Mesendoderm (in vitro differentiated cells): ENCODE data around the gene HYLS1.

Experiments used
- DNase-seq: peaks from one replicate; pipeline ENCODE4 v3.0.0; 2013
- H2AK5ac ChIP-seq: 2 replicates; pipeline ENCODE4 v1.6.1; 2013; ENCODE audit warnings: low read length, inconsistent platforms
- H2BK120ac ChIP-seq: 2 replicates; pipeline ENCODE4 v1.6.1; 2013; ENCODE audit warnings: low read depth, mild to moderate bottlenecking, low read length, moderate library complexity, mixed read lengths
- H2BK15ac ChIP-seq: replicated peaks from 2 replicates; pipeline ENCODE4 v1.6.1; 2013; ENCODE audit warnings: low read depth, mild to moderate bottlenecking, moderate library complexity
- H2BK5ac ChIP-seq: 2 replicates; pipeline ENCODE4 v1.6.1; 2013; ENCODE audit warnings: low read length, inconsistent platforms
- H3K18ac ChIP-seq: 2 replicates; pipeline ENCODE4 v1.6.1; 2013; ENCODE audit warnings: mild to moderate bottlenecking, low read length, mixed read lengths
- H3K23ac ChIP-seq: one replicate; pipeline ENCODE4 v1.6.1; 2013; ENCODE audit warnings: low read length
- H3K27ac ChIP-seq: 2 replicates; pipeline ENCODE4 v1.5.1; 2013; ENCODE audit warnings: low read depth, mild to moderate bottlenecking, inconsistent platforms, low read length, moderate library complexity
- H3K27me3 ChIP-seq: 2 replicates; pipeline ENCODE4 v1.6.1; 2013; ENCODE audit warnings: low read length, control low read depth, mild to moderate bottlenecking, inconsistent platforms; ENCODE audit not compliant: insufficient read depth, poor library complexity
- H3K36me3 ChIP-seq: 2 replicates; pipeline ENCODE4 v1.6.1; 2013; ENCODE audit warnings: low read length, inconsistent platforms; ENCODE audit not compliant: control insufficient read depth, insufficient read depth
- H3K4ac ChIP-seq: one replicate; pipeline ENCODE4 v1.6.1; 2013; ENCODE audit warnings: low read depth, mild to moderate bottlenecking, low read length, moderate library complexity
- H3K4me1 ChIP-seq: 2 replicates; pipeline ENCODE4 v1.6.1; 2013; ENCODE audit warnings: low read depth, low read length, inconsistent platforms; ENCODE audit not compliant: control insufficient read depth
- H3K4me2 ChIP-seq: 2 replicates; pipeline ENCODE4 v1.6.1; 2013; ENCODE audit warnings: low read length
- H3K4me3 ChIP-seq: 2 replicates; pipeline ENCODE4 v1.5.1; 2013; ENCODE audit warnings: mild to moderate bottlenecking, low read length
- H3K56ac ChIP-seq: one replicate; pipeline ENCODE4 v1.6.1; 2013; ENCODE audit warnings: low read length
- H3K79me1 ChIP-seq: 2 replicates; pipeline ENCODE4 v1.6.1; 2013; ENCODE audit warnings: low read length, inconsistent platforms
- H3K79me2 ChIP-seq: 2 replicates; pipeline ENCODE4 v1.6.1; 2013; ENCODE audit warnings: mild to moderate bottlenecking, low read length; ENCODE audit not compliant: control insufficient read depth, insufficient read depth
- H3K9ac ChIP-seq: 2 replicates; pipeline ENCODE4 v1.6.1; 2013; ENCODE audit warnings: low read length, inconsistent platforms
- H4K5ac ChIP-seq: one replicate; pipeline ENCODE4 v1.6.1; 2013; ENCODE audit warnings: low read length
- H4K8ac ChIP-seq: one replicate; pipeline ENCODE4 v1.6.1; 2013; ENCODE audit warnings: low read depth, mild to moderate bottlenecking, control low read depth, low read length, moderate library complexity
- WGBS: extraction: QIAGEN DNeasy Blood & Tissue Kit; methylation state at CpG from one replicate; pipeline ENCODE4 v1.1.7; 2013; ENCODE audit warnings: low lambda C conversion rate, missing lambda C conversion rate; ENCODE audit not compliant: insufficient coverage; ENCODE audit errors: extremely low coverage; 5-methylcytosine and 5-hydroxymethylcytosine counted together

The HYLS1 gene

GRCh38 chr11:125925804-125926203, 38.3 kb downstream of the HYLS1 start:
- WGBS: no CpG with 5 or more reads among the region's 3 CpGs
- H4K5ac ChIP-seq: no peak overlapping the region
- H4K8ac ChIP-seq: no peak overlapping the region
- H2BK5ac ChIP-seq: no peak overlapping the region
- no peak overlapping the region for H3K56ac ChIP-seq
- no peak overlapping the region for H2BK120ac ChIP-seq
- H2BK15ac ChIP-seq: no peak overlapping the region
- H3K23ac ChIP-seq: no peak overlapping the region
- H3K4me2 ChIP-seq: no peak overlapping the region
- H3K4me1 ChIP-seq: no peaks in the 10 kb centered on the region
- no peak overlapping the region for H3K18ac ChIP-seq
- H3K36me3 ChIP-seq: no peaks in the 10 kb centered on the region
- no peak overlapping the region for H3K27ac ChIP-seq
- no peaks in the 10 kb centered on the region for H3K79me1 ChIP-seq
- H3K4ac ChIP-seq: no peak overlapping the region
- H3K4me3 ChIP-seq: no peak overlapping the region
- no peak overlapping the region for H2AK5ac ChIP-seq
- H3K79me2 ChIP-seq: no peaks in the 10 kb centered on the region
- H3K27me3 ChIP-seq: no peaks in the 10 kb centered on the region
- DNase-seq: no peak
- no peak overlapping the region for H3K9ac ChIP-seq

GRCh38 chr11:125926682-125927081, 39.2 kb downstream of the HYLS1 start:
- H2BK120ac ChIP-seq: no peak overlapping the region
- no peak overlapping the region for H2AK5ac ChIP-seq
- no peak overlapping the region for H3K4me2 ChIP-seq
- WGBS: no CpG with 5 or more reads among the region's 12 CpGs
- H4K5ac ChIP-seq: no peak overlapping the region
- no peaks in the 10 kb centered on the region for H3K27me3 ChIP-seq
- no peak overlapping the region for H3K4ac ChIP-seq
- H2BK5ac ChIP-seq: no peak overlapping the region
- H3K36me3 ChIP-seq: no peaks in the 10 kb centered on the region
- no peak overlapping the region for H2BK15ac ChIP-seq
- H3K18ac ChIP-seq: no peak overlapping the region
- H3K27ac ChIP-seq: no peak overlapping the region
- no peak overlapping the region for H3K4me3 ChIP-seq
- DNase-seq: no peak
- H3K9ac ChIP-seq: no peak overlapping the region
- H3K79me2 ChIP-seq: no peaks in the 10 kb centered on the region
- H3K4me1 ChIP-seq: no peaks in the 10 kb centered on the region
- H4K8ac ChIP-seq: no peak overlapping the region
- H3K56ac ChIP-seq: no peak overlapping the region
- H3K79me1 ChIP-seq: no peaks in the 10 kb centered on the region
- H3K23ac ChIP-seq: no peak overlapping the region

- Histone ChIP-seq H2AK5ac (no peak overlapping the region), H3K36me3 (no peaks in the 10 kb centered on the region), H3K4ac (no peak overlapping the region), H3K79me1 (no peaks in the 10 kb centered on the region), H3K4me1 (peaks cover 2% of the 10 kb centered on the region), H3K27ac (no peak overlapping the region), H3K23ac (no peak overlapping the region), H2BK120ac (no peak overlapping the region), H4K5ac (no peak overlapping the region), H3K18ac (no peak overlapping the region), H3K27me3 (no peaks in the 10 kb centered on the region), H3K4me2 (no peak overlapping the region), H2BK15ac (no peak overlapping the region), H3K4me3 (no peak overlapping the region), H3K79me2 (no peaks in the 10 kb centered on the region), H3K9ac (no peak overlapping the region), H4K8ac (no peak overlapping the region), H3K56ac (no peak overlapping the region), H2BK5ac (no peak overlapping the region)
- no CpG with 5 or more reads among the region's 9 CpGs for WGBS
- no peak for DNase-seq
Observed at GRCh38 chr11:125929445-125930075, 42.1 kb downstream of the HYLS1 start.

GRCh38 chr11:125930076-125930450, 42.6 kb downstream of the HYLS1 start:
- H3K4me2 ChIP-seq: no peak overlapping the region
- H3K27me3 ChIP-seq: no peaks in the 10 kb centered on the region
- H3K4me1 ChIP-seq: peaks cover 2% of the 10 kb centered on the region
- no peak overlapping the region for H2BK120ac ChIP-seq
- WGBS: no CpG with 5 or more reads among the region's 11 CpGs
- H2BK5ac ChIP-seq: no peak overlapping the region
- no peak overlapping the region for H3K9ac ChIP-seq
- no peak for DNase-seq
- H4K5ac ChIP-seq: no peak overlapping the region
- no peak overlapping the region for H3K23ac ChIP-seq
- no peak overlapping the region for H3K18ac ChIP-seq
- H3K79me1 ChIP-seq: no peaks in the 10 kb centered on the region
- H3K4ac ChIP-seq: no peak overlapping the region
- no peak overlapping the region for H3K27ac ChIP-seq
- H2AK5ac ChIP-seq: no peak overlapping the region
- no peaks in the 10 kb centered on the region for H3K79me2 ChIP-seq
- H3K56ac ChIP-seq: no peak overlapping the region
- no peak overlapping the region for H3K4me3 ChIP-seq
- H4K8ac ChIP-seq: no peak overlapping the region
- no peaks in the 10 kb centered on the region for H3K36me3 ChIP-seq
- H2BK15ac ChIP-seq: no peak overlapping the region

- Histone ChIP-seq H3K27ac (no peak overlapping the region), H2BK5ac (no peak overlapping the region), H3K79me2 (no peaks in the 10 kb centered on the region), H3K4me1 (peaks cover 2% of the 10 kb centered on the region), H3K18ac (no peak overlapping the region), H3K4me2 (no peak overlapping the region), H3K9ac (no peak overlapping the region), H4K8ac (no peak overlapping the region), H3K56ac (no peak overlapping the region), H2BK120ac (no peak overlapping the region), H3K79me1 (no peaks in the 10 kb centered on the region), H3K36me3 (no peaks in the 10 kb centered on the region), H3K4ac (no peak overlapping the region), H3K4me3 (no peak overlapping the region), H4K5ac (no peak overlapping the region), H3K23ac (no peak overlapping the region), H2AK5ac (no peak overlapping the region), H2BK15ac (no peak overlapping the region), H3K27me3 (no peaks in the 10 kb centered on the region)
- DNase-seq: no peak
- no CpG with 5 or more reads among the region's 3 CpGs for WGBS
Observed at GRCh38 chr11:125931116-125931515, 43.6 kb downstream of the HYLS1 start.

GRCh38 chr11:125931668-125932067, 44.2 kb downstream of the HYLS1 start:
- DNase-seq: no peak
- Histone ChIP-seq H3K27ac (no peak overlapping the region), H3K79me1 (no peaks in the 10 kb centered on the region), H3K56ac (no peak overlapping the region), H3K4me3 (no peak overlapping the region), H3K4ac (no peak overlapping the region), H2BK15ac (no peak overlapping the region), H3K27me3 (no peaks in the 10 kb centered on the region), H3K36me3 (no peaks in the 10 kb centered on the region), H4K8ac (no peak overlapping the region), H3K18ac (no peak overlapping the region), H2BK5ac (no peak overlapping the region), H4K5ac (no peak overlapping the region), H3K9ac (no peak overlapping the region), H3K79me2 (no peaks in the 10 kb centered on the region), H2AK5ac (no peak overlapping the region), H3K23ac (no peak overlapping the region), H3K4me2 (no peak overlapping the region), H3K4me1 (peaks cover 2% of the 10 kb centered on the region), H2BK120ac (no peak overlapping the region)
- WGBS: no CpG with 5 or more reads among the region's 6 CpGs
